T-helper 17 cell (primary cell): Measurements from ENCODE around the gene POU6F2. TPM values are rescaled to one million over a fixed set of nuclear protein-coding genes. Genes with fewer than 3 reads are reported as not detected.

Experiments used
- ATAC-seq: fragments of 150-1000 bp; cut with Tn5 transposase; 2 replicates; pipeline ENCODE4 v1.10.0; 2021; ENCODE audit warnings: mild to moderate bottlenecking, moderate library complexity
- DNase-seq, 3 donors: peaks; one replicate each; pipeline versions ENCODE4 v3.0.0 to v3.0.0-alpha.2; 2020 to 2021
- H3K9me3 ChIP-seq: one replicate; pipeline ENCODE4 v1.7.0; 2013; ENCODE audit warnings: low read length, mild to moderate bottlenecking; ENCODE audit not compliant: control insufficient read depth, poor library complexity, severe bottlenecking
- H3K27ac Mint-ChIP-seq: one replicate; pipeline ENCODE4 v1.8.0; 2022; ENCODE audit warnings: mild to moderate bottlenecking, moderate library complexity, mixed read lengths
- H3K27me3 Mint-ChIP-seq: one replicate; pipeline ENCODE4 v1.8.0; 2022; ENCODE audit warnings: mixed read lengths
- H3K36me3 Mint-ChIP-seq: one replicate; pipeline ENCODE4 v1.8.0; 2022; ENCODE audit warnings: low read depth, mixed read lengths
- H3K4me1 Mint-ChIP-seq: one replicate; pipeline ENCODE4 v1.8.0; 2022; ENCODE audit warnings: mild to moderate bottlenecking, mixed read lengths
- H3K4me3 Mint-ChIP-seq: one replicate; pipeline ENCODE4 v1.8.0; 2022; ENCODE audit warnings: mild to moderate bottlenecking, moderate library complexity, mixed read lengths
- total RNA-seq, 4 donors: library from RNA in 2 of 4; stranded (reverse) in 2 of 4; gene quantifications; one replicate each; pipeline ENCODE4 v1.2.3 and lab custom pipeline; 2022 to 2026

Gene POU6F2
- total RNA-seq, 2 donors from 2014 or later = 0.29 TPM; not detected in 1

DNA sequence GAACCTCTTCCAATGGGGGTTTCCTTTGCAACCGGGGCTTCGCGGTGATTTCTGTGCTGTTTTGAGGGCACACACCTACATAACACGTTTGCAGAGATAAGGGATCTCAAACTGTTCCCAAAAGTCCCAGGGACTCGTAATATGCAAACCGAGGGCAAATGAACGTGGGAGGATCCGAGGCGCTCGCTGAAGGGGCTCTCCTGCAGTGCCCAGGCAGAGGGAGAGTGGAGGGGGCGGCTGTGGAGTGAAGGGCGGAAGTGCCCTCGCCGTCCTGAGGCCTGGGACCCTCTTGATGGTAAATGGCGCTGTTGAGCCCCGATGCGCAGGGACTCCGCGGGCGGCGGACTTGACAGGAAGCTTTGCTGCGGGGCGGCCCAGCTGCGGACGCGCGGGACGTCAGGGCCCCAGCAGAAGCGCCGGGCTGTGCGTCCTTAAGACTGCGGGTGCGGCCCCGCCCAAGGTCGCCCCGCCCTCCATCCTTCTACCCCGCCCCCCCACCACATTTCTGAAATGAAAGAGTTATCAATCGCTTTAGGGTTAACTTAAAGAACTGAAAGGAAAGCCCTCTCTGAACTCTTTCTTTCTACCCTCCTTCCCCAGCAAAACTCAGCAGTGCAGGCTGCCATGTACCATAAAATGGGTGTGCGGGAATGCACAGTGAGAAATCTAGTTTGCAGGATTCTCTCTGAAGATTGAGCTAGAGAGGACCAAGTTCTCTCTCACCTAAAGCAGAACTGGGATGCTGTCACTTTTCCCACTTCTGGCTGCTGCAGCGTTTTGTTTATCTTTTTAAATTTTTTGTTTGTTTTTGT lies 436.7 kb downstream of the POU6F2 start:
- DNase-seq (peak in 2 of 3 donors; percentile 6 to 13), ATAC-seq (peak; percentile 84)
- Mint-ChIP-seq H3K36me3 (no peaks in the 10 kb centered on the region), H3K27ac (no peak overlapping the region), H3K27me3 (peaks cover 37% of the 10 kb centered on the region), H3K4me1 (peaks cover 6% of the 10 kb centered on the region), H3K4me3 (peak overlapping the region; percentile 89)
- H3K9me3 ChIP-seq = no peaks in the 10 kb centered on the region

DNA sequence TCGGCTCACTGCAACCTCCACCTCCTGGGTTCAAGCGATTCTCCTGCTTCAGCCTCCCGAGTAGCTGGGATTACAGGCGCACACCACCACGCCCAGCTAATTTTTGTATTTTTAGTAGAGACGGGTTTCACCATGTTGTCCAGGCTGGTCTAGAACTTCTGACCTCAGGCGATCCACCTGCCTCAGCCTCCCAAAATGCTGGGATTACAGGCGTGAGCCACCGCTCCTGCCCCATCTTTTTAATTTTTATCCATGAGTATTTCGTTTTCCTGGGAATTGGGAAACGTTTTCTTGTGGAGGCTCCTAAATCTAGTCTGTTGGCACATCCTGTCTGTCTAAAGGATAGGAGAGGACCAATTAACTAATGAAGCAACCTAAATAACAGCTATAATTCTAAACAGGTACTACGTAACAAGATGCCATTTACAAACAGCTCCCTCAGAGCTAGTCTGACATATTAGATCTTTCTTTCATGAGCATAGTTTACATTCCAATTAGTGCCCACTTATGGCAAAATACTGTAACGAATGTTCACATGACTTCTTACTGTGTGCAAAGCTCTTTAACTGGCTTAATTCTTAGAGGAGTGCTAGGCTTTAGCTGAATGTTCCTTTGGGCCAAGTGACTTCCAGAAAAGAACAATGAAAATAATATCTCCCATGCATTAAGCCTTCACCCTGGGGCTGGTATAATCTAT lies 437.5 kb downstream of the POU6F2 start:
- Mint-ChIP-seq H3K4me3 (peak overlapping the region; percentile 89), H3K36me3 (no peaks in the 10 kb centered on the region), H3K27me3 (peaks cover 37% of the 10 kb centered on the region), H3K4me1 (peaks cover 6% of the 10 kb centered on the region), H3K27ac (no peak overlapping the region)
- no peaks in the 10 kb centered on the region for H3K9me3 ChIP-seq
- DNase-seq (no peak), ATAC-seq (no peak)

DNA sequence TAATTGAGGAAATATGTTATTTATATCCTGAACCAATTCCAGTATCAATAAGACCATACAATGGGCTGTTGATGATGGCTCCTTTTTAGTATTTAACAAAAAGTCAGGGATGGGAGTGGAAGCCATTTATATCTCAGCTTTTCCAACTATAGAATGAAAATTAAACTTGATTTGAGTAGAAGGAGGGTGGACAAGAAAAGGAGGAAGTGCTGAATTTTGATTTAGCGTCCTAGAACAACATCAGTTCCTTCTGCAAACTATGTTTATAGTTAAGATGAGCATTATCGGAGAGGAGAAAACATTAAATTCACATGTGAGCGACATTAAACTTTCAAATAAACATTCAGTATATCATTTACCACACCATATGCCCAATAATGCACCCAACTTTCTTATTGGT lies 439.2 kb downstream of the POU6F2 start:
- Mint-ChIP-seq H3K27me3 (peaks cover 41% of the 10 kb centered on the region), H3K27ac (no peak overlapping the region), H3K4me3 (no peak overlapping the region), H3K36me3 (no peaks in the 10 kb centered on the region), H3K4me1 (peaks cover 6% of the 10 kb centered on the region)
- H3K9me3 ChIP-seq = no peaks in the 10 kb centered on the region
- ATAC-seq (no peak), DNase-seq (no peak)

DNA sequence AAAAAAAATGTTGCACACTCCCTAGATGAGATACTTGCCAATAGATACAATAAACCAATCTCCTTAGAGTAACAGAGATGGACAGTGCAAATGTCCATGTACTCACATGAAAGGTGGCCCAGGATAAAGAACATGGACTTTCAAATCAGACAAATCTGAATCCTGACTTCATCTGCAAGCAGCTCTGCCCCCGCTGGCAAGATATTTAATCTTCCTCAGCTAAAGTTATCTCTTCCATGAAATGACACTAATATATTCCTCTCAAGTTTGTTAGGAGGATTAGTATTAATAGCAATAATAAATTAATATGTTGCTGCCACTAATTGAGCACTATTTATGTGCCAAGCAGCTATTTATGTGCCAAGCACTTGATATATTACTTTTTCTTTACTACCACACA lies 439.9 kb downstream of the POU6F2 start:
- H3K9me3 ChIP-seq = no peaks in the 10 kb centered on the region
- Mint-ChIP-seq H3K27ac (no peak overlapping the region), H3K27me3 (peaks cover 45% of the 10 kb centered on the region), H3K4me1 (peaks cover 6% of the 10 kb centered on the region), H3K4me3 (no peak overlapping the region), H3K36me3 (no peaks in the 10 kb centered on the region)
- ATAC-seq (no peak), DNase-seq (no peak)

DNA sequence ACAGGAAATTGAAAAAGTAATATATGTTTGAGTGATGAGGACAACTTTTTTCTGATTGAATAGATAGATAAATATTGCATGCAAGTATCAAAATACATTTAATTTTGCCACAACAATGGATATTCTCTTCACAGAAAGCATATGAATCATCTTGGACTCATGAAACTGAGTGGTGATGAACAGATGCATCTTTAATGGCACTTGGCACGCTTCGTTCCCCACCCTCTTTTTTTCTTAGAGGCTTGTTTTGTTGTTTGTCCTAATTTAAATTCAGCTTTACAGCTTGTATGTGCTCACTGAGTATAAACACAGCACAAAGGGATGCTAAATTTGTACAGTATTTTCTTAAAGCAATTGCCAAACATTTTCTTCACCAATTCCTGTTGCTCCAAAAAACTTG lies 443.5 kb downstream of the POU6F2 start:
- no peaks in the 10 kb centered on the region for H3K4me1 Mint-ChIP-seq
- H3K9me3 ChIP-seq = no peaks in the 10 kb centered on the region
- DNase-seq (no peak), ATAC-seq (no peak)
- no peak overlapping the region for H3K4me3 Mint-ChIP-seq
- H3K36me3 Mint-ChIP-seq = no peaks in the 10 kb centered on the region
- no peak overlapping the region for H3K27ac Mint-ChIP-seq
- peaks cover 42% of the 10 kb centered on the region for H3K27me3 Mint-ChIP-seq

DNA sequence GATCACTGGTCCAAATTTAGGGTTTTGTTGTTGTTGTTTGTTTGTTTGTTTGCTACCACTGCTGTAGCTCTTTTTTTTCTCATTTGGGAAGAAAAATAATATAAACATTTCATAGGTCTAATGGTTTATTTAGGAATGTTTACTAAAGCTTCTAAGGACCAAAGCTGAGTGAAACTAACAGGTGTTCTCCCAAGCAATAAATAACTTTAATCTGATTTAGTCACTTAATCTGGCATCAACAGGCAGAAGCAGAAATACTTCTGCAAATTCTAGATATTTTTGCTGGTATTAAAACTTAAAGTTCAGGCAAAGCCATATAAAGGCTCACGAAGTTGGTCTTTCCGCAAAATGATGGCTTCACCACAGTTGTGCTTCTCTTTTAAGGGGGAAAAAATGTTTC lies 444.0 kb downstream of the POU6F2 start:
- Mint-ChIP-seq H3K36me3 (no peaks in the 10 kb centered on the region), H3K27ac (no peak overlapping the region), H3K27me3 (peaks cover 42% of the 10 kb centered on the region), H3K4me3 (no peak overlapping the region), H3K4me1 (no peaks in the 10 kb centered on the region)
- ATAC-seq (no peak), DNase-seq (no peak)
- no peaks in the 10 kb centered on the region for H3K9me3 ChIP-seq

DNA sequence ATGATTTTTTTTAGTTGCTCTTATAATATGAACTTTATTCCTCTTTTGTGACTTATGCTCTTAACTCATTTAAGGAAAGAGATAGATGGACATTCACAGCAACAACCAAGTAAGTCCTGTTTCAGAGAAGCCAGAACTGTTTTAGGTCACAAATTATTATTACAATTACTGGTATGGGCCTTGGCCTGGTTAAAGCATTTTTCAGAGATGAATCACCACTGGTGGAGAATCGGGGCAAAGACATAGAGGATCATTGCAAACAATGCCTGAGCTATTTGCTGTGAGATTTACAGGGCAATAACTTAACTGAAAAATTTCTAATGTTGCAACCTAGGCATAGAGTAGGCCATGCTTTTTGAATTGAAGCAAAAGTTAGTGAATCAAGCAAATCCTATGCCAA lies 450.5 kb downstream of the POU6F2 start:
- H3K9me3 ChIP-seq = no peaks in the 10 kb centered on the region
- H3K27ac Mint-ChIP-seq = no peak overlapping the region
- no peak overlapping the region for H3K4me3 Mint-ChIP-seq
- peaks cover 31% of the 10 kb centered on the region for H3K27me3 Mint-ChIP-seq
- DNase-seq (no peak), ATAC-seq (no peak)
- H3K4me1 Mint-ChIP-seq = no peaks in the 10 kb centered on the region
- no peaks in the 10 kb centered on the region for H3K36me3 Mint-ChIP-seq

DNA sequence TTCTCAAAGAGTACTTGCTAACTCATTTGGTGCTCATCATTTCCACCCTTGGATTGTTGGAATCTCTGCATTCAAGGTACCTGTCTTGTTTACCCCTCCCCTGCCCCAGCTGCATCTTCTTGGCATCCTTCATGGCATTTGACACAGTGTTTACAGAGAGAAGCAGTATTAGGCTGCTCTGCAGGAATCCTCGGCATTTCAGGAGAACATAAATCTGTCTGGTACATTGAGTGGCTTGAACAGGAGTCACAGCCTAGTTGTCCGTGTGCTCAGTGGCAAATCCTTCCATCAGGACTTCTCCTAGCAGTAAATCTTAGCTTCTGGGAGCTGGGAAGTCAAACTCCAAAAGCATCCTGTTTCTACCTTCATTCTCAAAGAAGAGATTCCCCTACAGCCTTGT lies 451.7 kb downstream of the POU6F2 start:
- ATAC-seq (no peak), DNase-seq (no peak)
- peaks cover 31% of the 10 kb centered on the region for H3K27me3 Mint-ChIP-seq
- no peaks in the 10 kb centered on the region for H3K36me3 Mint-ChIP-seq
- no peak overlapping the region for H3K27ac Mint-ChIP-seq
- H3K9me3 ChIP-seq = no peaks in the 10 kb centered on the region
- H3K4me1 Mint-ChIP-seq = no peaks in the 10 kb centered on the region
- H3K4me3 Mint-ChIP-seq = no peak overlapping the region

DNA sequence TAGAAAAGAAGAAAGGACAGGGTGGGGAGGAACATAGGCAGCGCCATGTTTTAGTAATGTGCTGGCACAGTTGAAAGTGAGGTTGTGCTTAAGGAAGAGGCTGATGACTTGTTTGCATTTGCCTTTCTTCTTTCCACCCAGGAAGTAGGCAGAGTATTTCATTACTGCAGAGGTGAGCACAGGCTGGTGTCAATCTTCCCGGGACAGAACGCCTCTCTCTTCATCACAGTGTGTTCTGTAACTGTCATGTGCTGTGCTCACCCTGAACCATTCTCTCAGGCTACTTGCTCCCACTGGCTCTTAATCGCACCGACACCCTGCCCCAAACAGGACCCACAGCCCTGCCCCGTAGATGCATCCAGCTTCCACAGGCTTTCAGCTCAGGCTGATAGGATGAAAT lies 452.7 kb downstream of the POU6F2 start:
- Mint-ChIP-seq H3K27ac (no peak overlapping the region), H3K36me3 (no peaks in the 10 kb centered on the region), H3K27me3 (peaks cover 31% of the 10 kb centered on the region), H3K4me1 (no peaks in the 10 kb centered on the region), H3K4me3 (no peak overlapping the region)
- ATAC-seq (no peak), DNase-seq (no peak)
- no peaks in the 10 kb centered on the region for H3K9me3 ChIP-seq

DNA sequence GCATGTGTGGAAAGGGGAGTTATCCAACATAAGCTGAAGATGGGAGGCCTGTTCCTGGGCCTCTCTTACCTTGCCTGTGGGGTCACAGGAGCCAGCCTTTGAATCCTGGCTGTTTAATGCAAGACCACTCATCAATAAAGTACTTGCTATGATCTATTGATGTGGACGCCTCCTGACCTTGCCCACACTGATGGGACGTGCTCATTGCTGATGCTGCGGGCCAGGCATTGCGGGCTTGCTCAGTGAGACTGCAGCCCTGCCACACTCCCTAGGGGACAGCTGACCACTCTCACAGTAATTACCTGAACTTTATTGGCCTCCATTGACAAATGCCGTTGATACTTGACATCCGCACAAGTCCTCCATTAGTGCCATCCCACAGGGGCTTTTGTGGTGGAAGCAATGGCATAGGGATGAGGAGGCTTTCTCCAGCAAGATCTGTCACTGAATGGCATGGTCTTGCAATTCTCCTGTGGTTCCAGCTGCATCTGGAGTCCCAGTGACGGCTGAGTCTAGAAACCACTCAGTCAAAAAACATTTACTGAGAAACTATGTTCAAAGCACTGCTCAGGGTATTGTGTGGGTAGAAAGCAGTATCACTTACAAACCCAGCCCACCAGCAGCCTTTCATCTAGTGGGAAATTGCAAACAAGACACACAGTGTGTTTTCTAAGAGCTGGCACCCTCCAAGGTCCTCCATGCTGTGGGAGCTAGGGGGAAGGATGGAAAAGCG lies 453.4 kb downstream of the POU6F2 start:
- H3K27ac Mint-ChIP-seq = no peak overlapping the region
- H3K4me3 Mint-ChIP-seq = no peak overlapping the region
- no peaks in the 10 kb centered on the region for H3K4me1 Mint-ChIP-seq
- DNase-seq (no peak), ATAC-seq (no peak)
- H3K36me3 Mint-ChIP-seq = no peaks in the 10 kb centered on the region
- peaks cover 26% of the 10 kb centered on the region for H3K27me3 Mint-ChIP-seq
- no peaks in the 10 kb centered on the region for H3K9me3 ChIP-seq

DNA sequence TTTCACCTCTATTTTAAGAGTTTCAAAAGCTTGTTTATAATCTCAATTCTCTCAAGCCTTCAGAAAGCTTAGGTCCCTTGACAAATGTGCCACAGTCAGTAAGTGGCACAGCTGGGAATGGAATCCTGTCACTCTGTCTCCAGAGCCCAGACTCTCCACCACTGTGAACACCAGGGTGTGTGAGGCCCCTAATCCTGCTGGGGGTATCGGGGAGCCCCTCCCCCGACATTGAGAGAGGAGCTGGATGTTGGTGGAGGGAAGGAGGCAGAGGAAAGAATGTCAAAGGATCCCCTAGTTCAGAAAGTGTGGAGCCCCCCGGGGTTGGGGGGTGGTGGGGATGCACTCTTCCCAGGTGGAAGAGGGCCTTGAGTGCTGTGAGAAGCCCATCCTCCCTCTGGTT lies 454.7 kb downstream of the POU6F2 start:
- H3K27me3 Mint-ChIP-seq = peaks cover 26% of the 10 kb centered on the region
- DNase-seq (no peak), ATAC-seq (no peak)

DNA sequence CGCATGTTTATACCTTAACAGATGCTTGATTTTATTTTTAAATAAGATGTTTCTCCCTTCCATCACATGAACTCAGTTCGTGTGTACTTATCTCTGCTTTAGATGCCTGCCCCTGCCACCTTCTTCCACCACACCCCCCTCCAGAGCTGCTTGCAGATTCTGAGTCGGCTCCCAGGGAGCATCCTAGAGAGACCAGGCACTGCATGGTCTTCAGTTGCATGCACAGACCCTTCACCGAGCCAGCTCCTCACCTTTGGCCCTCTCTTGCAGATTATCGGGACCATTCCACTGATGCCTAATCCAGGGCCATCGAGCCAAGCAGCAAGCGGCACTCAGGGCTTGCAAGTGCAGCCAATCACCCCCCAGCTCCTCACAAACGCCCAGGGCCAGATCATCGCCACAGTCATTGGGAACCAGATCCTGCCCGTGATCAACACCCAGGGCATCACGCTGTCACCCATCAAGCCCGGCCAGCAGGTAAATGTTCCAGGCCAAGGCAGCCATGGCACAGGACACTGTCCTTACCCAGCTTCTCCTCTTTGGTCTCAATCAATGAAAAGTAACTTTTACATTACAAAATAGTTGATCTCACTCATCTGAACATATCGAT lies 455.2 kb downstream of the POU6F2 start:
- Mint-ChIP-seq H3K4me1 (no peaks in the 10 kb centered on the region), H3K27ac (no peak overlapping the region), H3K27me3 (peaks cover 29% of the 10 kb centered on the region), H3K36me3 (no peaks in the 10 kb centered on the region), H3K4me3 (no peak overlapping the region)
- DNase-seq = no peak
- no peaks in the 10 kb centered on the region for H3K9me3 ChIP-seq
- no peak for ATAC-seq

More for the DNA sequence above, 454.7 kb downstream of the POU6F2 start:
- no peak overlapping the region for H3K4me3 Mint-ChIP-seq
- H3K36me3 Mint-ChIP-seq = no peaks in the 10 kb centered on the region
- H3K9me3 ChIP-seq = no peaks in the 10 kb centered on the region
- H3K4me1 Mint-ChIP-seq = no peaks in the 10 kb centered on the region
- no peak overlapping the region for H3K27ac Mint-ChIP-seq

DNA sequence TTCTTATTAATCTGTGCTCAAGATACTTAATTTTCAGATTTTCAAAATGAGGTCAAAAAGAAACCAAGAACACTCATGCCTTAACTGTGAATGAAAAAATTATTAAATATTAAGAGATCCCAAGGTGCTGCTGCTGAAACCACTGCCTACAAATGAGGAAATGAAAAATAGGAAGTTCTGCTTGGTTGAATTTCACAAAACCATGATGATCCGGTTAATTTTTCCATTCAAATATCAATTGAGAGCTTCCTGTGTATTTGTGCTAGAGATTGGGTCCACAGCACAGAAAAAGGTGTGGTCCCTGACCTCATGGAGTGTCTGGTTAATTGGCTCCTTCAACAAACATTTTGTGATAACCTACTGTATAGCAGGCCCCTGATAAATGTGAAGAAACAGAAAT lies 455.8 kb downstream of the POU6F2 start:
- DNase-seq (no peak), ATAC-seq (no peak)
- Mint-ChIP-seq H3K27me3 (peaks cover 29% of the 10 kb centered on the region), H3K4me1 (no peaks in the 10 kb centered on the region), H3K27ac (no peak overlapping the region), H3K4me3 (no peak overlapping the region), H3K36me3 (no peaks in the 10 kb centered on the region)
- no peaks in the 10 kb centered on the region for H3K9me3 ChIP-seq
